Calu3 (cell line): Measurements from ENCODE around the gene LHFPL6. TPM values are rescaled to one million over a fixed set of nuclear protein-coding genes. Genes with fewer than 3 reads are reported as not detected.

Experiments
- BruUV-seq: library from RNA; stranded (reverse); fragments of 400-500 nt; replicated peaks from 2 replicates; lab custom pipeline; 2021; lab: Mats Ljungman, UMichigan
- CTCF ChIA-PET: fragments of 300-600 bp; sonication (Branson Sonifier 250); formaldehyde crosslinking; loops from one replicate; lab custom pipeline; 2022; ENCODE audit warnings: antibody characterized with exemption; lab: Charles Lee
- DNase-seq: peaks from one replicate; pipeline ENCODE4 v3.0.0; 2022
- H3K27ac Mint-ChIP-seq: one replicate; pipeline ENCODE4 v1.8.0; 2022; ENCODE audit warnings: mixed read lengths; ENCODE audit not compliant: unreplicated experiment
- H3K27me3 Mint-ChIP-seq: one replicate; pipeline ENCODE4 v1.8.0; 2022; ENCODE audit warnings: mixed read lengths; ENCODE audit not compliant: unreplicated experiment
- H3K36me3 Mint-ChIP-seq: one replicate; pipeline ENCODE4 v1.8.0; 2022; ENCODE audit warnings: mild to moderate bottlenecking, moderate library complexity, mixed read lengths; ENCODE audit not compliant: insufficient read depth, unreplicated experiment
- H3K4me1 Mint-ChIP-seq: one replicate; pipeline ENCODE4 v1.8.0; 2022; ENCODE audit warnings: mild to moderate bottlenecking, low read depth, mixed read lengths; ENCODE audit not compliant: unreplicated experiment
- H3K4me3 Mint-ChIP-seq: one replicate; pipeline ENCODE4 v1.8.0; 2022; ENCODE audit warnings: mild to moderate bottlenecking, low read depth, moderate library complexity, mixed read lengths; ENCODE audit not compliant: unreplicated experiment
- H3K9me3 Mint-ChIP-seq: one replicate; pipeline ENCODE4 v1.8.0; 2022; ENCODE audit warnings: low read depth, mixed read lengths; ENCODE audit not compliant: unreplicated experiment
- CTCF ChIP-seq: fragments of 200-600 bp; IDR thresholded peaks from one replicate; pipeline ENCODE4 v1.8.0; 2022; ENCODE audit warnings: antibody characterized with exemption; ENCODE audit not compliant: unreplicated experiment
- intact Hi-C: fragments of 100-400 bp; cut with micrococcal nuclease; formaldehyde crosslinking; loops from one replicate; pipeline ENCODE4 v1.10.0; 2022; ENCODE audit not compliant: unreplicated experiment
- total RNA-seq: library from RNA; stranded (reverse); gene quantifications from 2 replicates; pipeline ENCODE4 v1.2.3, GENCODE V29; 2022

LHFPL6 gene
- total RNA-seq, 1 experiment from 2014 or later: not detected

GRCh38 chr13:39540929-39541605 is 61.9 kb downstream of the LHFPL6 start:
- no peak overlapping the region for H3K27ac Mint-ChIP-seq
- H3K27me3 Mint-ChIP-seq: peaks cover 13% of the 10 kb centered on the region
- H3K9me3 Mint-ChIP-seq: no peaks in the 10 kb centered on the region
- CTCF ChIA-PET: no interaction called here
- no TSS peak for BruUV-seq
- TF ChIP-seq CTCF: no peak
- H3K4me3 Mint-ChIP-seq: no peak overlapping the region
- DNase-seq: no peak
- no peaks in the 10 kb centered on the region for H3K36me3 Mint-ChIP-seq
- intact Hi-C loops: no loop called here
- no peaks in the 10 kb centered on the region for H3K4me1 Mint-ChIP-seq

GRCh38 chr13:39538816-39539790 is 63.9 kb downstream of the LHFPL6 start:
- peaks cover 12% of the 10 kb centered on the region for H3K27me3 Mint-ChIP-seq
- H3K4me1 Mint-ChIP-seq: no peaks in the 10 kb centered on the region
- TF ChIP-seq CTCF: no peak
- no peak for DNase-seq
- H3K36me3 Mint-ChIP-seq: no peaks in the 10 kb centered on the region
- no TSS peak for BruUV-seq
- CTCF ChIA-PET: no interaction called here
- H3K4me3 Mint-ChIP-seq: no peak overlapping the region
- H3K27ac Mint-ChIP-seq: no peak overlapping the region
- H3K9me3 Mint-ChIP-seq: no peaks in the 10 kb centered on the region
- intact Hi-C loops: no loop called here

- no TSS peak for BruUV-seq
- intact Hi-C loops: no loop called here
- CTCF ChIA-PET: no interaction called here
These were observed 66.1 kb downstream of the LHFPL6 start for GRCh38 chr13:39536906-39537305.

GRCh38 chr13:39536274-39536673 is 66.7 kb downstream of the LHFPL6 start:
- TF ChIP-seq CTCF: no peak
- Mint-ChIP-seq H3K36me3 (no peaks in the 10 kb centered on the region), H3K9me3 (no peaks in the 10 kb centered on the region), H3K27me3 (peaks cover 14% of the 10 kb centered on the region), H3K27ac (no peak overlapping the region), H3K4me3 (no peak overlapping the region), H3K4me1 (no peaks in the 10 kb centered on the region)
- BruUV-seq: no TSS peak
- CTCF ChIA-PET: no interaction called here
- intact Hi-C loops: no loop called here
- DNase-seq: no peak

More at GRCh38 chr13:39536906-39537305, 66.1 kb downstream of the LHFPL6 start:
- Mint-ChIP-seq H3K36me3 (no peaks in the 10 kb centered on the region), H3K4me3 (no peak overlapping the region), H3K27ac (no peak overlapping the region), H3K27me3 (peaks cover 8% of the 10 kb centered on the region), H3K4me1 (no peaks in the 10 kb centered on the region), H3K9me3 (no peaks in the 10 kb centered on the region)
- no peak for DNase-seq
- no peak for TF ChIP-seq CTCF
